ENCODE data around the gene PSD2.

Gene PSD2

GRCh38 chr5:139875957-139876356, 80.3 kb downstream of the PSD2 start:
- H3K4me3 ChIP-seq (replicated peaks in 1 of 2; ENCODE audit: low read depth in 2 of 2, low read length in 2 of 2): no peak overlapping the region
- no peak for TF ChIP-seq CTCF (IDR thresholded peaks at IDR 0.05; ENCODE audit: low read depth, low read length)

DNA sequence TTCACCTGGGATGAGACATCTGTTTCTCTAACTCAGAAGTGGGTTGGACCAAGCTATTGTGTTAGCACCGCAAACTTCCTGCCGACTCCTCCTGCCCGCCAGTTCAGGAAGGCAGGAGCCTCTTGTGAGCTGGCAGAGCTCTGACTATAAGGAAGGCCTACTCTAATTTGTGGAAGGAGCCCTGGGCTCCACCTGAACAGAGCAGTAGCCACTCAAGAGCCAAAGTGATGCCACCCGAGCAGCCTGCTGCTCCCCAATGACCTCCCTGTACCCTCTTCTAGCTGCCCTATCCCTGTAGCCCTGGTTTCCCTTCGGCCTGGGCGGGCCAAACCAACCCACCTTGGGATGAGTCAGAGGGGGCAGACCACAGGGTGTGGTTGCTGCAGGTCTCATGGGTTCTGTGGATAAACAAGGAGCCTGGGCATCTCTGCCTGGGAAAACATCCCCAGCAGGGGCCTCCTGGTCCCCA, 81.6 kb downstream of the PSD2 start:
- TF ChIP-seq CTCF (IDR thresholded peaks at IDR 0.05; ENCODE audit: low read depth, low read length): no peak
- no peak overlapping the region for H3K4me3 ChIP-seq (replicated peaks in 1 of 2; ENCODE audit: low read depth in 2 of 2, low read length in 2 of 2)
- DNase-seq (ENCODE audit: low read depth in 2 of 2): no peak

More at GRCh38 chr5:139875957-139876356, 80.3 kb downstream of the PSD2 start:
- DNase-seq (ENCODE audit: low read depth in 2 of 2): no peak

- DNase-seq (ENCODE audit: low read depth in 2 of 2): peak in 1 of 2 donors; percentile 2
- no peak for TF ChIP-seq CTCF (IDR thresholded peaks at IDR 0.05; ENCODE audit: low read depth, low read length)
Observed at GRCh38 chr5:139878093-139878492, 82.5 kb downstream of the PSD2 start.

GRCh38 chr5:139880416-139881142, 85.0 kb downstream of the PSD2 start:
- TF ChIP-seq CTCF (IDR thresholded peaks at IDR 0.05; ENCODE audit: low read depth, low read length): no peak
- no peak overlapping the region for H3K4me3 ChIP-seq (replicated peaks in 1 of 2; ENCODE audit: low read depth in 2 of 2, low read length in 2 of 2)
- DNase-seq (ENCODE audit: low read depth in 2 of 2): no peak

More at GRCh38 chr5:139878093-139878492, 82.5 kb downstream of the PSD2 start:
- no peak overlapping the region for H3K4me3 ChIP-seq (replicated peaks in 1 of 2; ENCODE audit: low read depth in 2 of 2, low read length in 2 of 2)

GRCh38 chr5:139881143-139881733, 85.6 kb downstream of the PSD2 start:
- DNase-seq (ENCODE audit: low read depth in 2 of 2): no peak

GRCh38 chr5:139882316-139882715, 86.7 kb downstream of the PSD2 start:
- H3K4me3 ChIP-seq (replicated peaks in 1 of 2; ENCODE audit: low read depth in 2 of 2, low read length in 2 of 2): no peak overlapping the region
- DNase-seq (ENCODE audit: low read depth in 2 of 2): no peak
- no peak for TF ChIP-seq CTCF (IDR thresholded peaks at IDR 0.05; ENCODE audit: low read depth, low read length)

More at GRCh38 chr5:139881143-139881733, 85.6 kb downstream of the PSD2 start:
- TF ChIP-seq CTCF (IDR thresholded peaks at IDR 0.05; ENCODE audit: low read depth, low read length): no peak
- H3K4me3 ChIP-seq (replicated peaks in 1 of 2; ENCODE audit: low read depth in 2 of 2, low read length in 2 of 2): no peak overlapping the region
